ENCODE measurements around the gene FCRL6.

The FCRL6 gene

GRCh38 chr1:159838715-159839114, 36.6 kb downstream of the FCRL6 start:
- H3K9me3 ChIP-seq (ENCODE audit: control insufficient read depth, insufficient read depth, low read depth, low read length), result no peaks in the 10 kb centered on the region
- H3K36me3 ChIP-seq (ENCODE audit: control insufficient read depth in 2 of 2, insufficient read depth in 1 of 2, low read length in 2 of 2), result no peaks in the 10 kb centered on the region
- TF ChIP-seq ZNF626 (tag by site-specific recombination; IDR thresholded peaks at IDR 0.05), result no peak
- no peak for TF ChIP-seq ZNF423 (tag by site-specific recombination; IDR thresholded peaks at IDR 0.05)
- TF ChIP-seq ZNF114 (tag by site-specific recombination; IDR thresholded peaks at IDR 0.05), result no peak
- TF ChIP-seq ZNF792 (tag by site-specific recombination; IDR thresholded peaks at IDR 0.05), result no peak
- no peak for TF ChIP-seq ZNF23 (tag by site-specific recombination; IDR thresholded peaks at IDR 0.05; ENCODE audit: borderline replicate concordance)
- no peak for TF ChIP-seq ZNF302 (tag by site-specific recombination; IDR thresholded peaks at IDR 0.05; ENCODE audit: low read depth)
- no peak for TF ChIP-seq ZNF639 (tag by site-specific recombination; IDR thresholded peaks at IDR 0.05)
- ChIA-PET CTCF (no interaction called here), POLR2A (no interaction called here)
- H3K4me1 ChIP-seq (ENCODE audit: control insufficient read depth, insufficient read depth, low read length), result no peaks in the 10 kb centered on the region
- H3K27ac ChIP-seq (ENCODE audit: extremely low read depth, low read depth, low read length), result no peak overlapping the region
- H3K4me3 ChIP-seq (ENCODE audit: low read depth, low read length), result no peak overlapping the region

- Histone ChIP-seq H3K27ac (ENCODE audit: extremely low read depth, low read depth, low read length) (no peak overlapping the region), H3K9me3 (ENCODE audit: control insufficient read depth, insufficient read depth, low read depth, low read length) (no peaks in the 10 kb centered on the region), H3K36me3 (ENCODE audit: control insufficient read depth in 2 of 2, insufficient read depth in 1 of 2, low read length in 2 of 2) (no peaks in the 10 kb centered on the region), H3K4me1 (ENCODE audit: control insufficient read depth, insufficient read depth, low read length) (no peaks in the 10 kb centered on the region), H3K4me3 (ENCODE audit: low read depth, low read length) (no peak overlapping the region)
- POLR2A ChIA-PET, result no interaction called here
- TF ChIP-seq ZBTB44 (tag by site-specific recombination; IDR thresholded peaks at IDR 0.05), result no peak
- TF ChIP-seq ZXDB (tag by site-specific recombination; IDR thresholded peaks at IDR 0.05), result no peak
- no peak for TF ChIP-seq ZNF549 (tag by site-specific recombination; IDR thresholded peaks at IDR 0.05)
- CTCF ChIA-PET, result interaction anchor here (0.7 to 3.7 kb wide), 3 partner anchors 40 to 58 kb away, joined by 3 to 19 read pairs (median 3); no protein-coding TSS in a partner anchor
Measured at GRCh38 chr1:159839116-159839849, 37.1 kb downstream of the FCRL6 start.

- H3K36me3 ChIP-seq (ENCODE audit: control insufficient read depth in 2 of 2, insufficient read depth in 1 of 2, low read length in 2 of 2), result no peaks in the 10 kb centered on the region
- ChIA-PET CTCF (interaction anchor here (0.6 to 3.7 kb wide), 8 partner anchors 9 to 614 kb away, joined by 3 to 19 read pairs (median 3); no protein-coding TSS in a partner anchor), POLR2A (interaction anchor here (1.5 kb wide), 1 partner anchor 12 kb away, joined by 5 read pairs; no protein-coding TSS in a partner anchor)
- TF ChIP-seq ZBTB44 (tag by site-specific recombination; IDR thresholded peaks at IDR 0.05), result no peak
- no peak for TF ChIP-seq GLI2 (tag by site-specific recombination; IDR thresholded peaks at IDR 0.05; ENCODE audit: borderline replicate concordance, low read depth)
- no peak for TF ChIP-seq ZNF658 (tag by site-specific recombination; IDR thresholded peaks at IDR 0.05)
- TF ChIP-seq ZNF184 (tag by site-specific recombination; IDR thresholded peaks at IDR 0.05), result no peak
- no peak for TF ChIP-seq ZNF76 (tag by site-specific recombination; IDR thresholded peaks at IDR 0.05; ENCODE audit: borderline replicate concordance, low read depth)
- TF ChIP-seq ZNF174 (tag by site-specific recombination; IDR thresholded peaks at IDR 0.05), result no peak
- no peak for TF ChIP-seq ZNF148 (tag by site-specific recombination; IDR thresholded peaks at IDR 0.05; ENCODE audit: borderline replicate concordance)
- TF ChIP-seq ZNF510 (tag by site-specific recombination; IDR thresholded peaks at IDR 0.05; ENCODE audit: insufficient replicate concordance), result no peak
- no peak for TF ChIP-seq SP2 (tag by site-specific recombination; IDR thresholded peaks at IDR 0.05)
- TF ChIP-seq SCRT2 (tag by site-specific recombination; IDR thresholded peaks at IDR 0.05), result no peak
- TF ChIP-seq ZNF26 (tag by site-specific recombination; IDR thresholded peaks at IDR 0.05), result no peak
- TF ChIP-seq ZNF843 (tag by site-specific recombination; IDR thresholded peaks at IDR 0.05), result no peak
Measured at GRCh38 chr1:159841749-159842148, 39.6 kb downstream of the FCRL6 start.

More at GRCh38 chr1:159841749-159842148, 39.6 kb downstream of the FCRL6 start:
- Histone ChIP-seq H3K27ac (ENCODE audit: extremely low read depth, low read depth, low read length) (no peak overlapping the region), H3K4me1 (ENCODE audit: control insufficient read depth, insufficient read depth, low read length) (no peaks in the 10 kb centered on the region), H3K9me3 (ENCODE audit: control insufficient read depth, insufficient read depth, low read depth, low read length) (no peaks in the 10 kb centered on the region), H3K4me3 (ENCODE audit: low read depth, low read length) (no peak overlapping the region)

Data from HEK293 (cell line).